ENCODE measurements around the gene THAP7. TPM values are rescaled to one million over a fixed set of nuclear protein-coding genes. Genes with fewer than 3 reads are reported as not detected.
A peak's percentile ranks its signal among the peaks of the same experiment; 100 is the strongest.

The THAP7 gene
- total RNA-seq, 1 donor from 2014 or later, result 12.2 TPM

GRCh38 chr22:20980523-20980922, 21.4 kb downstream of the THAP7 start:
- Histone ChIP-seq H3K4me2 (ENCODE audit: low read length) (no peak overlapping the region), H3K79me2 (ENCODE audit: insufficient read depth, low read length) (peaks cover 24% of the 10 kb centered on the region), H4K20me1 (ENCODE audit: insufficient read depth, low read length) (peaks cover 3% of the 10 kb centered on the region), H3K27ac (ENCODE audit: low read depth, low read length) (no peak overlapping the region), H3K27me3 (ENCODE audit: insufficient read depth, low read length) (no peaks in the 10 kb centered on the region), H3K36me3 (ENCODE audit: insufficient read depth, low read length) (peaks cover 7% of the 10 kb centered on the region), H2AFZ (ENCODE audit: low read depth, low read length) (no peak overlapping the region), H3K9me3 (ENCODE audit: insufficient read depth, low read depth, low read length) (peaks cover 5% of the 10 kb centered on the region), H3K4me1 (ENCODE audit: insufficient read depth, low read length) (peaks cover 12% of the 10 kb centered on the region), H3K9ac (ENCODE audit: low read length) (no peak overlapping the region), H3K4me3 (ENCODE audit: insufficient read depth, low read depth, low read length) (no peak overlapping the region)
- peak overlapping the region; percentile 77 for H3K27ac Mint-ChIP-seq (ENCODE audit: unreplicated experiment)
- no peak for TF ChIP-seq EZH2 (IDR thresholded peaks at IDR 0.05; ENCODE audit: insufficient read depth, low read length)
- no peak for TF ChIP-seq CTCF (IDR thresholded peaks at IDR 0.05; ENCODE audit: insufficient read depth, low read depth, low read length)
- peaks cover 10% of the 10 kb centered on the region for H3K36me3 Mint-ChIP-seq (ENCODE audit: low read depth, unreplicated experiment)
- H3K4me3 Mint-ChIP-seq (ENCODE audit: unreplicated experiment), result no peak overlapping the region
- no peak for FAIRE-seq
- H3K4me1 Mint-ChIP-seq (ENCODE audit: low read depth, unreplicated experiment), result peaks cover 2% of the 10 kb centered on the region
- H3K27me3 Mint-ChIP-seq (ENCODE audit: low read depth, unreplicated experiment), result peaks cover 15% of the 10 kb centered on the region
- H3K9me3 Mint-ChIP-seq (ENCODE audit: unreplicated experiment), result peaks cover 11% of the 10 kb centered on the region
- no peak for DNase-seq (ENCODE audit: low read depth)

DNA sequence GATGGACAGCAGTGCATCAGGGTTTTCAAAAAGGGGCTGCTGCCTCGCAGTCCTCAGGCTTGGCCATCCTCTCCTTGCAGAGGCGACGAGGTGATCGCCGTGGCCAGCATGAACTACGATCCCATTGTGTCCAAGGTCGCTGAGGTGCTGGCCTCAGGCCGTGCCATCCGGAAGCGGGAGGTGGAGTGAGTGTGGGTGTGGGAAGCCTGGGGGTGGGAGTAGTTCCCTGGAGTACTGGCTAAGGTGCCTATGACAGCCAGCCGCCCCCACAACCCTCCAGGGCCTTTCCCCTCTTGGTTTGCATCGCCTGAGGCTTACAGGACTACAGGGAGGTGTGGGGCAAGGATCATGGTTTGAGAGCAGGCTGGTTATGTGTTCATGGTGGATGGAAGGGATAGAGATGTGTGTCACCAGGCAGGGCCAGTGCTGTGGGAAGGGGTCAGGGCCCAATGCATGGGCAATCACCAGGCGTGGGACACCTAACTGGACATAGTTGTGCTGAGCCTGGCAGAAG, 21.9 kb downstream of the THAP7 start:
- H2AFZ ChIP-seq (ENCODE audit: low read depth, low read length), result peak overlapping the region; percentile 60
- DNase-seq (ENCODE audit: low read depth), result no peak
- no peak overlapping the region for H3K27ac ChIP-seq (ENCODE audit: low read depth, low read length)
- no peak overlapping the region for H3K27ac Mint-ChIP-seq (ENCODE audit: unreplicated experiment)
- H3K27me3 ChIP-seq (ENCODE audit: insufficient read depth, low read length), result no peaks in the 10 kb centered on the region
- TF ChIP-seq EZH2 (IDR thresholded peaks at IDR 0.05; ENCODE audit: insufficient read depth, low read length) (no peak), CTCF (IDR thresholded peaks at IDR 0.05; ENCODE audit: insufficient read depth, low read depth, low read length) (no peak)
- peak overlapping the region; percentile 35 for H3K4me3 Mint-ChIP-seq (ENCODE audit: unreplicated experiment)
- H3K27me3 Mint-ChIP-seq (ENCODE audit: low read depth, unreplicated experiment), result peaks cover 19% of the 10 kb centered on the region
- H3K9ac ChIP-seq (ENCODE audit: low read length), result peak overlapping the region; percentile 3
- H3K36me3 ChIP-seq (ENCODE audit: insufficient read depth, low read length), result peaks cover 4% of the 10 kb centered on the region
- peak overlapping the region; percentile 77 for H3K4me2 ChIP-seq (ENCODE audit: low read length)
- H3K9me3 Mint-ChIP-seq (ENCODE audit: unreplicated experiment), result peaks cover 11% of the 10 kb centered on the region
- H4K20me1 ChIP-seq (ENCODE audit: insufficient read depth, low read length), result peaks cover 3% of the 10 kb centered on the region
- FAIRE-seq, result no peak
- peaks cover 24% of the 10 kb centered on the region for H3K79me2 ChIP-seq (ENCODE audit: insufficient read depth, low read length)
- no peak overlapping the region for H3K4me3 ChIP-seq (ENCODE audit: insufficient read depth, low read depth, low read length)
- peaks cover 5% of the 10 kb centered on the region for H3K9me3 ChIP-seq (ENCODE audit: insufficient read depth, low read depth, low read length)
- peaks cover 12% of the 10 kb centered on the region for H3K4me1 ChIP-seq (ENCODE audit: insufficient read depth, low read length)
- H3K4me1 Mint-ChIP-seq (ENCODE audit: low read depth, unreplicated experiment), result peaks cover 2% of the 10 kb centered on the region
- H3K36me3 Mint-ChIP-seq (ENCODE audit: low read depth, unreplicated experiment), result peaks cover 9% of the 10 kb centered on the region

GRCh38 chr22:20979243-20979809, 22.6 kb downstream of the THAP7 start:
- Mint-ChIP-seq H3K4me1 (ENCODE audit: low read depth, unreplicated experiment) (peaks cover 2% of the 10 kb centered on the region), H3K27ac (ENCODE audit: unreplicated experiment) (no peak overlapping the region), H3K4me3 (ENCODE audit: unreplicated experiment) (peak overlapping the region; percentile 72), H3K9me3 (ENCODE audit: unreplicated experiment) (peaks cover 11% of the 10 kb centered on the region), H3K27me3 (ENCODE audit: low read depth, unreplicated experiment) (peaks cover 19% of the 10 kb centered on the region), H3K36me3 (ENCODE audit: low read depth, unreplicated experiment) (peaks cover 9% of the 10 kb centered on the region)
- H3K4me1 ChIP-seq (ENCODE audit: insufficient read depth, low read length), result peaks cover 12% of the 10 kb centered on the region
- TF ChIP-seq EZH2 (IDR thresholded peaks at IDR 0.05; ENCODE audit: insufficient read depth, low read length) (no peak), CTCF (IDR thresholded peaks at IDR 0.05; ENCODE audit: insufficient read depth, low read depth, low read length) (no peak)
- peaks cover 5% of the 10 kb centered on the region for H3K9me3 ChIP-seq (ENCODE audit: insufficient read depth, low read depth, low read length)
- H3K4me3 ChIP-seq (ENCODE audit: insufficient read depth, low read depth, low read length), result peak overlapping the region; percentile 13
- peaks cover 24% of the 10 kb centered on the region for H3K79me2 ChIP-seq (ENCODE audit: insufficient read depth, low read length)
- DNase-seq (ENCODE audit: low read depth) (peak; percentile 78), FAIRE-seq (no peak)
- peak overlapping the region; percentile 77 for H3K4me2 ChIP-seq (ENCODE audit: low read length)
- peaks cover 3% of the 10 kb centered on the region for H3K36me3 ChIP-seq (ENCODE audit: insufficient read depth, low read length)
- H3K27ac ChIP-seq (ENCODE audit: low read depth, low read length), result no peak overlapping the region
- peaks cover 3% of the 10 kb centered on the region for H4K20me1 ChIP-seq (ENCODE audit: insufficient read depth, low read length)
- H2AFZ ChIP-seq (ENCODE audit: low read depth, low read length), result peak overlapping the region; percentile 60
- H3K27me3 ChIP-seq (ENCODE audit: insufficient read depth, low read length), result no peaks in the 10 kb centered on the region
- peak overlapping the region; percentile 3 for H3K9ac ChIP-seq (ENCODE audit: low read length)
